H9 (cell line): ENCODE measurements around the gene DIP2C. TPM values are rescaled to one million over a fixed set of nuclear protein-coding genes. Genes with fewer than 3 reads are reported as not detected.
"Not testable (repeated sequence)": the region's sequence is repeated elsewhere in the genome, so short reads cannot be mapped to it uniquely, and the experiment has no call there.

Experiments
- DNase-seq: peaks from one replicate; pipeline ENCODE4 v3.0.0-alpha.2; 2017
- H2AFZ ChIP-seq: one replicate; pipeline ENCODE4 v1.6.1; 2013; ENCODE audit warnings: mild to moderate bottlenecking, low read length, control low read depth, moderate library complexity
- H2AK5ac ChIP-seq: 2 replicates; pipeline ENCODE4 v1.6.1; 2013; ENCODE audit warnings: low read length, control low read depth, mixed read lengths; ENCODE audit not compliant: insufficient read length
- H2BK120ac ChIP-seq: one replicate; pipeline ENCODE4 v1.6.1; 2013; ENCODE audit warnings: low read depth, mild to moderate bottlenecking, low read length, control low read depth, inconsistent platforms; ENCODE audit not compliant: poor library complexity, severe bottlenecking
- H2BK12ac ChIP-seq: 2 replicates; pipeline ENCODE4 v1.6.1; 2013; ENCODE audit warnings: low read length, control low read depth, mixed read lengths, low read depth; ENCODE audit not compliant: insufficient read length
- H2BK15ac ChIP-seq: 2 replicates; pipeline ENCODE4 v1.6.1; 2013; ENCODE audit warnings: low read depth, low read length, control low read depth
- H2BK20ac ChIP-seq: one replicate; pipeline ENCODE4 v1.6.1; 2013; ENCODE audit warnings: low read depth, mild to moderate bottlenecking, low read length, control low read depth, inconsistent platforms; ENCODE audit not compliant: poor library complexity, severe bottlenecking
- H2BK5ac ChIP-seq: 2 replicates; pipeline ENCODE4 v1.6.1; 2013; ENCODE audit warnings: low read length, control low read depth, mixed read lengths; ENCODE audit not compliant: insufficient read length
- H3K14ac ChIP-seq: 2 replicates; pipeline ENCODE4 v1.6.1; 2013; ENCODE audit warnings: low read length, control low read depth; ENCODE audit not compliant: insufficient read depth
- H3K18ac ChIP-seq: 2 replicates; pipeline ENCODE4 v1.6.1; 2013; ENCODE audit warnings: low read depth, mild to moderate bottlenecking, mixed read lengths, low read length, control low read depth; ENCODE audit not compliant: insufficient read length
- H3K23ac ChIP-seq: 2 replicates; pipeline ENCODE4 v1.6.1; 2013; ENCODE audit warnings: low read length, control low read depth, mixed read lengths, low read depth; ENCODE audit not compliant: insufficient read length
- H3K23me2 ChIP-seq: 2 replicates; pipeline ENCODE4 v1.6.1; 2013; ENCODE audit warnings: low read depth, mild to moderate bottlenecking, mixed read lengths, low read length, control low read depth; ENCODE audit not compliant: insufficient read length, poor library complexity, severe bottlenecking
- H3K27ac ChIP-seq: 2 replicates; pipeline ENCODE4 v1.5.1; 2013; ENCODE audit warnings: low read length, control low read depth, mixed read lengths, low read depth; ENCODE audit not compliant: insufficient read length
- H3K27me3 ChIP-seq: 2 replicates; pipeline ENCODE4 v1.6.1; 2013; ENCODE audit warnings: low read length, control low read depth, inconsistent platforms; ENCODE audit not compliant: insufficient read depth
- H3K4ac ChIP-seq: 2 replicates; pipeline ENCODE4 v1.6.1; 2013; ENCODE audit warnings: low read depth, mild to moderate bottlenecking, control low read depth, inconsistent platforms, low read length, moderate library complexity
- H3K4me1 ChIP-seq: 2 replicates; pipeline ENCODE4 v1.6.1; 2013; ENCODE audit warnings: low read length, control low read depth, inconsistent platforms; ENCODE audit not compliant: insufficient read depth
- H3K4me2 ChIP-seq: 2 replicates; pipeline ENCODE4 v1.6.1; 2013; ENCODE audit warnings: low read length, control low read depth, mixed read lengths; ENCODE audit not compliant: insufficient read length, insufficient read depth
- H3K56ac ChIP-seq: 2 replicates; pipeline ENCODE4 v1.6.1; 2013; ENCODE audit warnings: low read depth, mild to moderate bottlenecking, mixed read lengths, low read length, control low read depth; ENCODE audit not compliant: insufficient read length
- H3K79me1 ChIP-seq: 2 replicates; pipeline ENCODE4 v1.6.1; 2013; ENCODE audit warnings: low read depth, mild to moderate bottlenecking, moderate library complexity, low read length, control low read depth, inconsistent platforms; ENCODE audit not compliant: insufficient read depth, poor library complexity, severe bottlenecking
- H3K79me2 ChIP-seq: 2 replicates; pipeline ENCODE4 v1.6.1; 2013; ENCODE audit warnings: low read length, control low read depth, inconsistent platforms; ENCODE audit not compliant: insufficient read depth
- H3K9ac ChIP-seq: 2 replicates; pipeline ENCODE4 v1.6.1; 2013; ENCODE audit warnings: low read length, control low read depth, mixed read lengths; ENCODE audit not compliant: insufficient read length; ENCODE audit errors: extremely low read depth
- H3K9me3 ChIP-seq: one replicate; pipeline ENCODE4 v1.6.1; 2013; ENCODE audit warnings: low read depth, low read length, inconsistent platforms; ENCODE audit not compliant: control insufficient read depth
- H3T11ph ChIP-seq: one replicate; pipeline ENCODE4 v1.6.1; 2013; ENCODE audit warnings: mild to moderate bottlenecking, low read length, control low read depth, inconsistent platforms
- H4K20me1 ChIP-seq: one replicate; pipeline ENCODE4 v1.6.1; 2013; ENCODE audit not compliant: control insufficient read depth, insufficient read length, insufficient read depth
- H4K5ac ChIP-seq: 2 replicates; pipeline ENCODE4 v1.6.1; 2013; ENCODE audit warnings: low read depth, mild to moderate bottlenecking, mixed read lengths, low read length, control low read depth; ENCODE audit not compliant: insufficient read length
- H4K8ac ChIP-seq: replicated peaks from 2 replicates; pipeline ENCODE4 v1.6.1; 2013; ENCODE audit warnings: low read length, control low read depth, mixed read lengths, low read depth; ENCODE audit not compliant: insufficient read length
- H4K91ac ChIP-seq: 2 replicates; pipeline ENCODE4 v1.6.1; 2013; ENCODE audit warnings: low read depth, mild to moderate bottlenecking, moderate library complexity, mixed read lengths, low read length, control low read depth; ENCODE audit not compliant: insufficient read length
- H3K27ac Mint-ChIP-seq, 3 experiments: 2 replicates in 2 of 3; 3 replicates in 1 of 3; pipeline ENCODE4 v1.8.0; 2020 to 2021; ENCODE audit warnings: mixed read lengths in 3 of 3, mild to moderate bottlenecking in 1 of 3, moderate library complexity in 1 of 3
- H3K27me3 Mint-ChIP-seq: 2 replicates; pipeline ENCODE4 v1.8.0; 2021; ENCODE audit warnings: low read depth, mild to moderate bottlenecking, moderate library complexity, mixed read lengths
- H3K36me3 Mint-ChIP-seq, 3 experiments: 2 replicates in 2 of 3; 3 replicates in 1 of 3; pipeline ENCODE4 v1.8.0; 2020 to 2021; ENCODE audit warnings: low read depth in 3 of 3, mixed read lengths in 3 of 3; ENCODE audit not compliant: insufficient read depth in 1 of 3
- H3K4me1 Mint-ChIP-seq, 2 experiments: 2 replicates each; pipeline ENCODE4 v1.8.0; 2020; ENCODE audit warnings: mixed read lengths in 2 of 2
- H3K4me3 Mint-ChIP-seq, 2 experiments: 2 replicates in 1 of 2; 3 replicates in 1 of 2; pipeline ENCODE4 v1.8.0; 2020 to 2021; ENCODE audit warnings: mild to moderate bottlenecking in 2 of 2, mixed read lengths in 2 of 2, moderate library complexity in 1 of 2
- H3K9me3 Mint-ChIP-seq, 2 experiments: 2 replicates in 1 of 2; 3 replicates in 1 of 2; pipeline ENCODE4 v1.8.0; 2020; ENCODE audit warnings: mild to moderate bottlenecking in 2 of 2, mixed read lengths in 2 of 2, moderate library complexity in 1 of 2
- WGBS: extraction: QIAGEN DNeasy Blood & Tissue Kit; methylation state at CpG from one replicate; pipeline ENCODE4 v1.1.7; 2013; ENCODE audit warnings: missing lambda C conversion rate, low lambda C conversion rate, mixed read lengths; ENCODE audit not compliant: insufficient read length; ENCODE audit errors: extremely low coverage; 5-methylcytosine and 5-hydroxymethylcytosine counted together
- total RNA-seq: library from RNA; stranded (reverse); gene quantifications from 2 replicates; pipeline ENCODE4 v1.2.1, GENCODE V29; 2021

DIP2C gene
- total RNA-seq, 1 experiment from 2014 or later: 7.9 TPM

GRCh38 chr10:347190-347589, 342.3 kb downstream of the DIP2C start:
- H3K4ac ChIP-seq, H3K14ac ChIP-seq, H4K20me1 ChIP-seq, H3K4me1 Mint-ChIP-seq, H3K23me2 ChIP-seq, H3K27ac ChIP-seq, H2BK20ac ChIP-seq, H3K9ac ChIP-seq, H2BK5ac ChIP-seq, H2BK120ac ChIP-seq, H3K27ac Mint-ChIP-seq, H3K9me3 Mint-ChIP-seq, H3K27me3 Mint-ChIP-seq, H3K9me3 ChIP-seq, H2BK12ac ChIP-seq, H4K91ac ChIP-seq, H3K56ac ChIP-seq, H2BK15ac ChIP-seq, H3K4me1 ChIP-seq, H3T11ph ChIP-seq, H2AK5ac ChIP-seq, H3K79me1 ChIP-seq, H3K4me2 ChIP-seq, H3K18ac ChIP-seq, H3K23ac ChIP-seq, H3K79me2 ChIP-seq, DNase-seq, H4K8ac ChIP-seq, H3K4me3 Mint-ChIP-seq, H2AFZ ChIP-seq, H3K27me3 ChIP-seq, H4K5ac ChIP-seq: not testable (repeated sequence)
- WGBS: no CpG with 5 or more reads among the region's 33 CpGs
- H3K36me3 Mint-ChIP-seq: peaks cover 9 to 16% (median 13%) of the 10 kb centered on the region in 3 experiments; a peak in 6 of 7 replicates
